H1 (cell line): ENCODE data around the gene OTOGL. TPM values are rescaled to one million over a fixed set of nuclear protein-coding genes. Genes with fewer than 3 reads are reported as not detected.

Source experiments
- CTCF ChIA-PET: fragments of 300-600 bp; sonication (Branson Sonifier 250); formaldehyde crosslinking; loops from one replicate; lab custom pipeline; 2021; ENCODE audit not compliant: partially characterized antibody; lab: Charles Lee
- POLR2A ChIA-PET: fragments of 300-600 bp; sonication (Branson Sonifier 250); formaldehyde crosslinking; loops from one replicate; lab custom pipeline; 2021; ENCODE audit warnings: inconsistent platforms; ENCODE audit not compliant: partially characterized antibody; lab: Charles Lee
- DNase-seq, 2 experiments: peaks; one replicate each; pipeline versions ENCODE4 v3.0.0 to v3.0.0-alpha.2; 2010 to 2022; ENCODE audit warnings: low spot score in 2 of 2, low read depth in 1 of 2, mixed read lengths in 1 of 2
- FAIRE-seq: peaks from 2 replicates; lab custom pipeline; 2011; peaks lifted over from hg19 to GRCh38; lab: Jason Lieb, UNC
- H2AFZ ChIP-seq: 2 replicates; pipeline ENCODE4 v1.8.1; 2012; ENCODE audit warnings: low read length, inconsistent platforms
- H2AK5ac ChIP-seq: 2 replicates; pipeline ENCODE4 v1.6.1; 2013; ENCODE audit warnings: low read depth, low read length
- H2BK120ac ChIP-seq: replicated peaks from 2 replicates; pipeline ENCODE3; 2013; ENCODE audit warnings: low read depth, low read length, inconsistent platforms
- H2BK12ac ChIP-seq: 2 replicates; pipeline ENCODE4 v1.6.1; 2013; ENCODE audit warnings: low read depth, low read length
- H2BK15ac ChIP-seq: 2 replicates; pipeline ENCODE4 v1.6.1; 2013; ENCODE audit warnings: low read length
- H2BK20ac ChIP-seq: 2 replicates; pipeline ENCODE4 v1.6.1; 2013; ENCODE audit warnings: low read length
- H2BK5ac ChIP-seq: 2 replicates; pipeline ENCODE4 v1.6.1; 2013; ENCODE audit warnings: low read depth, low read length
- H3K14ac ChIP-seq: 2 replicates; pipeline ENCODE4 v1.6.1; 2013; ENCODE audit warnings: inconsistent platforms; ENCODE audit not compliant: insufficient read length
- H3K18ac ChIP-seq: 2 replicates; pipeline ENCODE4 v1.6.1; 2013; ENCODE audit warnings: low read length; ENCODE audit errors: extremely low read depth
- H3K23ac ChIP-seq: 2 replicates; pipeline ENCODE4 v1.6.1; 2013; ENCODE audit warnings: inconsistent platforms; ENCODE audit not compliant: insufficient read length
- H3K23me2 ChIP-seq: 2 replicates; pipeline ENCODE4 v1.6.1; 2013; ENCODE audit warnings: low read depth, low read length
- H3K27ac ChIP-seq: 2 replicates; pipeline ENCODE4 v1.6.1; 2011; ENCODE audit warnings: low read depth, low read length, inconsistent platforms
- H3K27me3 ChIP-seq, 4 experiments: replicated peaks in 1 of 4; 1 replicate in 1 of 4; 2 replicates in 3 of 4; pipeline versions ENCODE4 v1.6.1 to v1.8.1; 2011 to 2013; ENCODE audit warnings: low read length in 3 of 4, mild to moderate bottlenecking in 3 of 4, inconsistent platforms in 2 of 4, mixed read lengths in 2 of 4, moderate library complexity in 1 of 4; ENCODE audit not compliant: control insufficient read depth in 3 of 4, insufficient read depth in 3 of 4; ENCODE audit errors: extremely low read depth in 1 of 4
- H3K36me3 ChIP-seq, 4 experiments: 2 replicates each; pipeline versions ENCODE4 v1.6.1 to v1.8.1; 2011 to 2013; ENCODE audit warnings: mild to moderate bottlenecking in 4 of 4, low read length in 3 of 4, moderate library complexity in 2 of 4, control low read depth in 1 of 4, inconsistent platforms in 1 of 4; ENCODE audit not compliant: insufficient read depth in 4 of 4, control insufficient read depth in 2 of 4
- H3K4ac ChIP-seq: replicated peaks from 2 replicates; pipeline ENCODE3; 2013; ENCODE audit warnings: low read length, low read depth, mixed read lengths, inconsistent platforms; ENCODE audit not compliant: insufficient read length
- H3K4me1 ChIP-seq, 4 experiments: replicated peaks in 1 of 4; 1 replicate in 1 of 4; 2 replicates in 3 of 4; pipeline versions ENCODE4 v1.6.1 to v1.8.1; 2011 to 2013; ENCODE audit warnings: low read length in 3 of 4, inconsistent platforms in 2 of 4, mixed read lengths in 1 of 4; ENCODE audit not compliant: insufficient read depth in 4 of 4, control insufficient read depth in 3 of 4
- H3K4me2 ChIP-seq, 2 experiments: 2 replicates each; pipeline versions ENCODE4 v1.6.1 to v1.8.1; 2011 to 2013; ENCODE audit warnings: low read depth in 2 of 2, low read length in 2 of 2, control low read depth in 1 of 2, inconsistent platforms in 1 of 2, mild to moderate bottlenecking in 1 of 2; ENCODE audit not compliant: insufficient read depth in 1 of 2
- H3K4me3 ChIP-seq, 4 experiments: fragments of 200-600, 300-600 bp in 1 of 4; sonication (generic), shearing (Covaris generic), sonication (Bioruptor Twin) in 1 of 4; 2 replicates each; pipeline versions ENCODE4 v1.5.1 to v1.8.1; 2011 to 2016; ENCODE audit warnings: low read length in 4 of 4, low read depth in 3 of 4, control low read depth in 2 of 4, inconsistent platforms in 2 of 4, mild to moderate bottlenecking in 2 of 4, mixed read lengths in 1 of 4, moderate library complexity in 1 of 4; ENCODE audit not compliant: insufficient read depth in 2 of 4; ENCODE audit errors: extremely low read depth in 1 of 4
- H3K56ac ChIP-seq: replicated peaks from 2 replicates; pipeline ENCODE3; 2013; ENCODE audit warnings: low read depth, mild to moderate bottlenecking, mixed read lengths, low read length, inconsistent platforms; ENCODE audit not compliant: insufficient read length
- H3K79me1 ChIP-seq: 2 replicates; pipeline ENCODE4 v1.6.1; 2013; ENCODE audit warnings: low read depth, low read length, control low read depth
- H3K79me2 ChIP-seq, 2 experiments: 2 replicates each; pipeline versions ENCODE4 v1.6.1 to v1.8.1; 2012 to 2013; ENCODE audit warnings: low read length in 2 of 2, mild to moderate bottlenecking in 2 of 2, inconsistent platforms in 1 of 2; ENCODE audit not compliant: insufficient read depth in 2 of 2, control insufficient read depth in 1 of 2
- H3K9ac ChIP-seq, 4 experiments: replicated peaks in 1 of 4; 1 replicate in 1 of 4; 2 replicates in 3 of 4; pipeline versions ENCODE4 v1.6.1 to v1.8.1; 2011 to 2013; ENCODE audit warnings: low read depth in 3 of 4, low read length in 3 of 4, control low read depth in 2 of 4, mild to moderate bottlenecking in 2 of 4, moderate library complexity in 2 of 4, inconsistent platforms in 1 of 4; ENCODE audit errors: extremely low read depth in 1 of 4
- H3K9me3 ChIP-seq, 2 experiments: 2 replicates each; pipeline versions ENCODE4 v1.6.1 to v1.8.1; 2012 to 2013; ENCODE audit warnings: mild to moderate bottlenecking in 2 of 2, moderate library complexity in 2 of 2, control low read depth in 1 of 2, inconsistent platforms in 1 of 2, low read depth in 1 of 2, low read length in 1 of 2, mixed read lengths in 1 of 2; ENCODE audit not compliant: insufficient read depth in 2 of 2
- H4K20me1 ChIP-seq, 2 experiments: replicated peaks in 1 of 2; 2 replicates each; pipeline versions ENCODE3 to v1.8.1; 2011 to 2013; ENCODE audit warnings: inconsistent platforms in 2 of 2, low read length in 2 of 2, mild to moderate bottlenecking in 1 of 2; ENCODE audit not compliant: insufficient read depth in 2 of 2, control insufficient read depth in 1 of 2
- H4K5ac ChIP-seq: 2 replicates; pipeline ENCODE4 v1.6.1; 2013; ENCODE audit warnings: low read length, low read depth, mixed read lengths, inconsistent platforms; ENCODE audit not compliant: insufficient read length
- H4K8ac ChIP-seq: 2 replicates; pipeline ENCODE4 v1.8.0; 2013; ENCODE audit warnings: mild to moderate bottlenecking, moderate library complexity, low read length, inconsistent platforms; ENCODE audit not compliant: insufficient read depth; ENCODE audit errors: extremely low read depth
- H4K91ac ChIP-seq: replicated peaks from 2 replicates; pipeline ENCODE3; 2013; ENCODE audit warnings: low read length, mixed read lengths, inconsistent platforms; ENCODE audit not compliant: insufficient read length
- BACH1 ChIP-seq: IDR thresholded peaks from 2 replicates; pipeline ENCODE4 v1.6.1; 2012; ENCODE audit warnings: low read length, improper control_type of control experiment
- CHD1 ChIP-seq: IDR thresholded peaks from 2 replicates; pipeline ENCODE4 v1.6.1; 2012; ENCODE audit warnings: low read depth, low read length, improper control_type of control experiment
- CTCF ChIP-seq, 3 experiments: IDR thresholded peaks; 1 replicate in 2 of 3; 2 replicates in 1 of 3; pipeline versions ENCODE4 v1.5.1 to v1.6.1; 2011; ENCODE audit warnings: low read length in 3 of 3, mild to moderate bottlenecking in 3 of 3, inconsistent platforms in 2 of 3, low read depth in 1 of 3, moderate library complexity in 1 of 3; ENCODE audit not compliant: insufficient read depth in 1 of 3; ENCODE audit errors: control extremely low read depth in 1 of 3
- JUN ChIP-seq: IDR thresholded peaks from 2 replicates; pipeline ENCODE4 v1.6.1; 2011; ENCODE audit warnings: low read depth, mild to moderate bottlenecking, improper control_type of control experiment, low read length
- KDM1A ChIP-seq: fragments of 200-600, 300-600 bp; sonication (generic); IDR thresholded peaks from 2 replicates; pipeline ENCODE4 v1.7.1; 2016; ENCODE audit warnings: mild to moderate bottlenecking, low read length, borderline replicate concordance
- MAFK ChIP-seq: IDR thresholded peaks from 2 replicates; pipeline ENCODE4 v1.6.1; 2012; ENCODE audit warnings: low read depth, mild to moderate bottlenecking, improper control_type of control experiment, low read length
- RBBP5 ChIP-seq: IDR thresholded peaks from 2 replicates; pipeline ENCODE4 v1.7.1; 2012; ENCODE audit warnings: low read depth, mild to moderate bottlenecking, inconsistent platforms, low read length, moderate library complexity, borderline replicate concordance
- SAP30 ChIP-seq: fragments of 300-600 bp; sonication (generic); IDR thresholded peaks from 2 replicates; pipeline ENCODE4 v1.7.1; 2012; ENCODE audit warnings: low read length, moderate library complexity, mild to moderate bottlenecking, inconsistent platforms; ENCODE audit not compliant: insufficient read depth, insufficient replicate concordance
- TCF12 ChIP-seq: IDR thresholded peaks from 2 replicates; pipeline ENCODE4 v1.6.1; 2011; ENCODE audit warnings: low read depth, mild to moderate bottlenecking, low read length
- polyA plus RNA-seq, 7 experiments: library from polyadenylated mRNA; depleted of rRNA in 3 of 7; stranded (reverse) in 5 of 7; unstranded in 2 of 7; fragments of >200 nt in 5 of 7; fragments of 200-250 nt in 2 of 7; gene quantifications; 1 replicate in 5 of 7; 2 replicates in 1 of 7; 4 replicates in 1 of 7; pipeline versions ENCODE4 v1.2.1 to v1.2.3, GENCODE V29; 2011 to 2013; ENCODE audit warnings: missing spikeins in 2 of 7, mixed read lengths in 2 of 7
- total RNA-seq: library from RNA; stranded (reverse); fragmentation: NEBNext Ultra II Directional; extraction: Animal tissue kit (Norgen Biotek cat#: 25700); gene quantifications from 2 replicates; pipeline ENCODE4 v1.2.1, GENCODE V29; 2021

Gene OTOGL
- total and polyA plus RNA-seq, 2 of the 8 experiments (the other 6 are each of a cell fraction or from before 2014, with no cell fraction given), result 0.12 to 0.17 TPM

- no peaks in the 10 kb centered on the region for H3K9me3 ChIP-seq
- POLR2A ChIA-PET, result no interaction called here
- no peak overlapping the region for H3K23ac ChIP-seq
- no peak overlapping the region for H3K4ac ChIP-seq
- no peak overlapping the region for H2BK12ac ChIP-seq
- no peak overlapping the region for H3K14ac ChIP-seq
- no peak overlapping the region for H3K4me2 ChIP-seq
- H3K4me3 ChIP-seq, result no peak overlapping the region
- no peak overlapping the region for H3K18ac ChIP-seq
- CTCF ChIA-PET, result interaction anchor here (0.6 to 7.3 kb wide), 10 partner anchors 12 to 401 kb away, joined by 3 to 136 read pairs (median 8); no protein-coding TSS in a partner anchor
- H3K9ac ChIP-seq, result no peak overlapping the region; a peak in 1 of 7 replicates
- no peaks in the 10 kb centered on the region for H3K27me3 ChIP-seq
- no peaks in the 10 kb centered on the region for H3K4me1 ChIP-seq
- no peak overlapping the region for H4K8ac ChIP-seq
- no peak overlapping the region for H4K5ac ChIP-seq
- no peak overlapping the region for H2AK5ac ChIP-seq
- H2BK5ac ChIP-seq, result no peak overlapping the region
- H3K79me2 ChIP-seq, result no peaks in the 10 kb centered on the region
- TF ChIP-seq CTCF (IDR thresholded peaks at IDR 0.05; ENCODE audit: control extremely low read depth in 1 of 3, insufficient read depth in 1 of 3, low read depth in 1 of 3, low read length in 3 of 3), result no peak
- TF ChIP-seq SAP30, result no peak
- no peak for TF ChIP-seq TCF12
- no peak for TF ChIP-seq BACH1
- no peak for TF ChIP-seq KDM1A
- no peak for TF ChIP-seq CHD1
- no peak for TF ChIP-seq MAFK
- no peak for TF ChIP-seq RBBP5
- no peak for TF ChIP-seq JUN
- TF ChIP-seq, all 59 proteins: peak for 0
- Histone ChIP-seq H2BK20ac (no peak overlapping the region), H4K91ac (no peak overlapping the region), H3K27ac (no peak overlapping the region), H2AFZ (no peak overlapping the region), H3K36me3 (no peaks in the 10 kb centered on the region), H4K20me1 (no peaks in the 10 kb centered on the region), H3K56ac (no peak overlapping the region), H2BK15ac (no peak overlapping the region), H3K79me1 (no peaks in the 10 kb centered on the region), H2BK120ac (no peak overlapping the region), H3K23me2 (no peaks in the 10 kb centered on the region)
- no peak for DNase-seq
- FAIRE-seq, result no peak
Measured at GRCh38 chr12:80271780-80272179, 172.4 kb downstream of the OTOGL start.
